Measurements from ENCODE around the gene ACTA2. TPM values are rescaled to one million over a fixed set of nuclear protein-coding genes. Genes with fewer than 3 reads are reported as not detected.

Gene ACTA2
- total RNA-seq, 2 experiments from 2014 or later, result 28.2 to 34.5 TPM

DNA sequence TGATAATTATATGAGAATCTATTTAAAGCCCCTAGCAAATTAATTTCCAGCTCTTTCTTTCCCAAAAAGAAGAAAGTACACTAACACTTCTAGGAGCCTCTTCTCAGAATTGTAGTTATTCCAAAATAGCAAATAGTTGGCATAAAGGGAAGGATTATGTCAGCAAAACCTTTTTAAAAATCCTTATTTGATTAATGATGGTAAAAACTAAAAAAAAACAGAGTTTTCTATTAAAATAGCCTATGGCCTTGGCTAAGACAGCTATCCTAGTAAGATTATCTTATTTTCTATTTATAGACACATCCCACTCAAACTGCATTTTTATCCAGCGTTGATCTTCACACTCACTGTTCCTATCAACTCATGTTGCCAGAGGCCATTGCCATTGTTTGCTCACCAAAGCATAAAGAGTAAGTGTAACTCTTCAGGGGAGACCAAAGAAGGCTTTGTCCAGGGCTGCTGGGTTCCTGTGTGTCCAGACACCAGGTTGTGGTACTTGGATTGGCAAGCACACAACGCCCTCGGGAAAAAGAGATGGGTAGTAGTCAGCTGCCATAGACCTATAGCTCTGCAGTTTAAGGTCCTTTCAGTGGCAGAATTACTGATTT lies 31.5 kb downstream of the ACTA2 start:
- Mint-ChIP-seq H3K9me3 (ENCODE audit: low read depth) (no peaks in the 10 kb centered on the region), H3K27me3 (no peaks in the 10 kb centered on the region), H3K4me3 (no peak overlapping the region), H3K27ac (no peak overlapping the region), H3K4me1 (peaks cover 3% of the 10 kb centered on the region), H3K36me3 (peaks cover 70% of the 10 kb centered on the region)
- CTCF ChIA-PET, result interaction anchor here (2.4 to 2.9 kb wide), 2 partner anchors 13 to 85 kb away, joined by 9 to 13 read pairs; no protein-coding TSS in a partner anchor
- DNase-seq, result no peak
- no peak for ATAC-seq

DNA sequence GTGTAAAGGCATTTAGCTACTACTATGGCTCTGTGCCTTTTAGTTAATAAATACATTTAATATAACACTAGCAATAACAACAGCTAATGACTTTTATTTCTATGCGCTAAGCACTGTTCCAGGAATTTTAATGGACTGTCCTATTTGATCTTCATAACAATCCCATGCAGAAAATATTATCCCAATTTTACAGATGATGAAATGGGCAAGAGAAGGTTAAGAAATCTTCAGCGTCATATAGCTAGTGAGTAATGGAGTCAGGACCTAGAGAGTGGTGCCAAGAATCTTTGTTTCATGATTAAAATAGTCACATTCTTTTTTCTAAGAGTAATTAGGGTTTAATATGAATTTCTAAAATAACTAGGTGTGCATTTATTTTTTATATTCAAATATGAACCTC lies 32.4 kb downstream of the ACTA2 start:
- peaks cover 3% of the 10 kb centered on the region for H3K4me1 Mint-ChIP-seq
- H3K36me3 Mint-ChIP-seq, result peaks cover 75% of the 10 kb centered on the region
- DNase-seq, result no peak
- H3K4me3 Mint-ChIP-seq, result no peak overlapping the region
- no peak for ATAC-seq
- no peaks in the 10 kb centered on the region for H3K27me3 Mint-ChIP-seq
- CTCF ChIA-PET, result interaction anchor here (1.4 to 2.9 kb wide), 3 partner anchors 12 to 84 kb away, joined by 5 to 13 read pairs (median 9); no protein-coding TSS in a partner anchor
- H3K9me3 Mint-ChIP-seq (ENCODE audit: low read depth), result no peaks in the 10 kb centered on the region
- H3K27ac Mint-ChIP-seq, result no peak overlapping the region

DNA sequence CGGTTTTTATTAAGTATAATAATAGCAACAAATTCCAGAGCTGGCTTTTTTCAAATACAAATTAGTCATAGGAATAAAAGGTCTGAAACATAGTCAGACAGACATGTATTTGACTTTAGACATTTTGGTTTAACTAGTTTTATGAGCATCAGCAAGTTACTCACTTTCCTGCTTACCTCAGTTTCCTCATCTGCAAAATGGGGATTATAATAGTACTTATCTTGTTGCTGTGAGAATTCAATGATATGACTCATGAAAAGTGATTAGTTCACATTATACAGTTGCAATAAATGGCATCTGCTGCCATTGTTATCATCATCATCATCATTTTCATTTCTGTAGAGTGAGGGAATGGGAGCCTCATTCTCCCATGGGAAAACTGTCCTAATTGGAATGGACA lies 33.5 kb downstream of the ACTA2 start:
- H3K4me3 Mint-ChIP-seq, result no peak overlapping the region
- H3K36me3 Mint-ChIP-seq, result peaks cover 68% of the 10 kb centered on the region
- CTCF ChIA-PET, result interaction anchor here (2.9 kb wide), 1 partner anchor 15 kb away, joined by 13 read pairs; no protein-coding TSS in a partner anchor
- no peaks in the 10 kb centered on the region for H3K27me3 Mint-ChIP-seq
- H3K27ac Mint-ChIP-seq, result no peak overlapping the region
- ATAC-seq, result no peak
- H3K9me3 Mint-ChIP-seq (ENCODE audit: low read depth), result no peaks in the 10 kb centered on the region
- no peaks in the 10 kb centered on the region for H3K4me1 Mint-ChIP-seq
- no peak for DNase-seq

DNA sequence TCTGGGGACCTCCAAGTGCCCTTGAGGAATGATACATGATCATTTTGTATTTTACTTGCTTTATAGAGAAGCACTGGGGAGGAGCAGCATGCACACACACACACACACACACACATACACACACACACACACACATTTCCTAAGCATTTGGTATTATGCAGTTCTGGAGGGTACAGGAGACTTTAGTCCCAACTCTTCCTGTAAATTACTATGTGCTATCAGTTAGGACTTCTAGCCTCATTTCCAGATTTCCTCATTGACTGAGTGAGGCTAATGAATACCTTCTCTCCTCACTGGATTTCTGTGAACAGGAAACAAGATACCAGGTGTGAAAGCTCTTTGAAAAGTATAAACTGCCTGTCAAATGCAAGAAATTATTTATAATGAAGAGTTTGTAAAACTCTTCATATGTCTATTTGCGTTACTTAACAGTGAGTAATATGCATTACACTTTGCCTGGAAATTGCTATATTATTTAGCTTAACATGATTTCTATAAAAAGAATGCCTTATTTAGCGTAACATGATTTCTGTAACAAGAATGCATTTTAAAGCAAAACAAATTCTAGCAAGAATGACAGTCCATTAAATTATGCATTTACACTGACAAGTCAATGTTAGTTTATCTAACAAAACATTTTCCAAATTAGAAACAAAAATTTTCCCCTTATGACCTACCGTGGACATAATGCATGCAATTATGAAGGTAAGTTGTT lies 34.2 kb downstream of the ACTA2 start:
- no peaks in the 10 kb centered on the region for H3K4me1 Mint-ChIP-seq
- no peak overlapping the region for H3K4me3 Mint-ChIP-seq
- no peaks in the 10 kb centered on the region for H3K27me3 Mint-ChIP-seq
- ATAC-seq (no peak), DNase-seq (no peak)
- no peaks in the 10 kb centered on the region for H3K9me3 Mint-ChIP-seq (ENCODE audit: low read depth)
- CTCF ChIA-PET, result interaction anchor here (2.9 kb wide), 1 partner anchor 16 kb away, joined by 13 read pairs; no protein-coding TSS in a partner anchor
- H3K36me3 Mint-ChIP-seq, result peaks cover 66% of the 10 kb centered on the region
- H3K27ac Mint-ChIP-seq, result no peak overlapping the region

DNA sequence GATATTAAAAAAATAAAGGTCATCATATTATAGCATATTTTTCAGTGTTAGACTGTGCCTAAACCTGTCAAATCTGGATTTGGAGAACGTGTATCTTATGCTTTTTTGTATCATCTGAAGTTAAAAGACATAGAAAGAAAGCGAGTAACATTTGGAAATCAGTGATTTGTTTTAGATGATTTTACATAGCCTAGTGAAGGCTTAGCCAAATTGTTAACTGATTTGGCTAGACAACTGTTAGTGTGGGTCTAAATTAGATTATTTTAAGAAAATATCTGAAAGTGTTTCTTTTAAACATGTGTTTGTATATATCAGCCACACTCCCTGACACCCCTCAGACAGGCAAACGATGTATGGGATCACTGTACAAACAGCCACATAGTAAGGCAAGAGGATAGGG lies 35.6 kb downstream of the ACTA2 start:
- no peak overlapping the region for H3K4me3 Mint-ChIP-seq
- H3K36me3 Mint-ChIP-seq, result peaks cover 65% of the 10 kb centered on the region
- ATAC-seq (no peak), DNase-seq (no peak)
- no peaks in the 10 kb centered on the region for H3K27me3 Mint-ChIP-seq
- H3K9me3 Mint-ChIP-seq (ENCODE audit: low read depth), result no peaks in the 10 kb centered on the region
- no peak overlapping the region for H3K27ac Mint-ChIP-seq
- H3K4me1 Mint-ChIP-seq, result no peaks in the 10 kb centered on the region
- CTCF ChIA-PET, result interaction anchor here (1.4 kb wide), 1 partner anchor 16 kb away, joined by 3 read pairs; no protein-coding TSS in a partner anchor

DNA sequence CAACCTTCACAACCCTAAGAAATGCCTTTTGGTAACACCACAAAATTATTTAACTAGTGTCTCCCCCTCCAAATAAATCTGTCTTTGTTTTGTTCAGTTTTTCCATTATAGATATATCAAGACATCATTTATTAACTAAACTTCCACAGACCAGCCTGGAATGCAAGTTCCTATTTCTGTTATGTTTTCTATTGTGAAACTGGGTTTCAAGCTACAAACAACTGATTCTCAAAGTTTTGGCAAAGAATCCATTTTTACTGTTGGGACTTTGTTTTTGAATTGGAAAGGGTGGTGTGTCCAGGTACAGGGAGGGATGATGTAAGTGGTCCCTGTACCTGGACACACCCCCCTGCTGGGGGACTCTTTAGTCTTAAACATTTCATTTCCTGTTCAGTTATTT lies 36.3 kb downstream of the ACTA2 start:
- CTCF ChIA-PET, result interaction anchor here (1.4 kb wide), 1 partner anchor 16 kb away, joined by 3 read pairs; no protein-coding TSS in a partner anchor
- DNase-seq, result no peak

DNA sequence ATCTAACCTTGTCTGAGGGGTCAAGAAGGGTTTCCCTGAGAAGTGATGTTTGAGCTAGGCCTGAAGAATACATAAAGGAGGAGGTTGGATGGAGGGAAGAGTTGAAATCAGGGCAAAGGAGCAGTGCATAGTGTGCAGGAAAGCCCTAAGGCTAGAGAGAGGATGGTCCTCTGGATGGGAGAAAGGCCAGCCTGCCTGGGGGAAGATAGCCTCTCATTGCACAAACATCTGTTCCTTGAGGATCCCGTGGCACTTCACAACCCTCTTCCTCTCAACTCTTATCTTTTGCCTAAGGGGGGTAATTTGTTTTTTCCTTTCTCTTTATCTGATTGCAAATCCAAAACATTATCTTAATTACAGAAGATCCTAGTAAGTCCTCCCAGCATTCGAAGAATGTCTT lies 36.8 kb downstream of the ACTA2 start:
- CTCF ChIA-PET, result interaction anchor here (1.4 kb wide), 1 partner anchor 17 kb away, joined by 3 read pairs; no protein-coding TSS in a partner anchor
- Mint-ChIP-seq H3K36me3 (peaks cover 69% of the 10 kb centered on the region), H3K4me3 (no peak overlapping the region), H3K4me1 (no peaks in the 10 kb centered on the region), H3K27ac (no peak overlapping the region), H3K9me3 (ENCODE audit: low read depth) (no peaks in the 10 kb centered on the region), H3K27me3 (no peaks in the 10 kb centered on the region)
- no peak for ATAC-seq
- DNase-seq, result no peak

More for the DNA sequence above, 36.3 kb downstream of the ACTA2 start:
- no peak for ATAC-seq
- H3K36me3 Mint-ChIP-seq, result peaks cover 68% of the 10 kb centered on the region
- no peaks in the 10 kb centered on the region for H3K27me3 Mint-ChIP-seq
- no peak overlapping the region for H3K4me3 Mint-ChIP-seq
- H3K4me1 Mint-ChIP-seq, result no peaks in the 10 kb centered on the region
- no peaks in the 10 kb centered on the region for H3K9me3 Mint-ChIP-seq (ENCODE audit: low read depth)
- no peak overlapping the region for H3K27ac Mint-ChIP-seq

DNA sequence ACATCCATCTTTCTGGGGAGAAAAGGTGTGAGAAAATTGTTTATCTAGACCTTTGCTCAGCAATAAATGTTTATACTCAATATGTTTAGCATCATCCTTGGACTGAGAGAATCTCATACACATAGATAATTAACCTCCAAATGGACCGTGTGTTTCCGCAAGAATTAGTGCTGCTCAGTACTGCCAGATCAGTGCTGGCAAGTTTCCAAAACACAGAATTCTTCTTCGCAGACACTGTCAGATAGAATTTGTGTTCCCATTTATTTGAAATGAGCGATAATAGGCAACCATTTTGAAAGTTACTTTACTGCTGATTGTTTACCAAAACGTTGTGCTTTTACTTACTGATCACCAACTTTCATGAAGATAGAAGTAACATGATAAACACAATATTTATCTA lies 38.8 kb downstream of the ACTA2 start:
- Mint-ChIP-seq H3K9me3 (ENCODE audit: low read depth) (no peaks in the 10 kb centered on the region), H3K4me3 (no peak overlapping the region), H3K27ac (no peak overlapping the region), H3K4me1 (no peaks in the 10 kb centered on the region), H3K36me3 (peaks cover 65% of the 10 kb centered on the region), H3K27me3 (no peaks in the 10 kb centered on the region)
- ATAC-seq (no peak), DNase-seq (no peak)
- CTCF ChIA-PET, result no interaction called here

DNA sequence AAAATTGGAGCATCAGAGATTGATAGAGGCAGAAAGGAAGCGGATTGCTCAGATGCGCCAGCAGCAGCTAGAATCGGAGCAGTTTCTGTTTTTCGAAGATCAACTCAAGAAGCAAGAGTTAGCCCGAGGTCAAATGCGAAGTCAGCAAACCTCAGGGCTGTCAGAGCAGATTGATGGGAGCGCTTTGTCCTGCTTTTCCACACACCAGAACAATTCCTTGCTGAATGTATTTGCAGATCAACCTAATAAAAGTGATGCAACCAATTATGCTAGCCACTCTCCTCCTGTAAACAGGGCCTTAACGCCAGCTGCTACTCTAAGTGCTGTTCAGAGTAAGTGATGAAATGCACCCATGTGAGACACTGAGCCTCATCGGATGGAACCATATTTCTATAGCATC lies 39.4 kb downstream of the ACTA2 start:
- DNase-seq (no peak), ATAC-seq (no peak)
- Mint-ChIP-seq H3K36me3 (peaks cover 70% of the 10 kb centered on the region), H3K9me3 (ENCODE audit: low read depth) (no peaks in the 10 kb centered on the region), H3K4me3 (no peak overlapping the region), H3K27ac (no peak overlapping the region), H3K27me3 (no peaks in the 10 kb centered on the region), H3K4me1 (no peaks in the 10 kb centered on the region)
- CTCF ChIA-PET, result interaction anchor here (1.9 kb wide), 1 partner anchor 12 kb away, joined by 6 read pairs; no protein-coding TSS in a partner anchor

DNA sequence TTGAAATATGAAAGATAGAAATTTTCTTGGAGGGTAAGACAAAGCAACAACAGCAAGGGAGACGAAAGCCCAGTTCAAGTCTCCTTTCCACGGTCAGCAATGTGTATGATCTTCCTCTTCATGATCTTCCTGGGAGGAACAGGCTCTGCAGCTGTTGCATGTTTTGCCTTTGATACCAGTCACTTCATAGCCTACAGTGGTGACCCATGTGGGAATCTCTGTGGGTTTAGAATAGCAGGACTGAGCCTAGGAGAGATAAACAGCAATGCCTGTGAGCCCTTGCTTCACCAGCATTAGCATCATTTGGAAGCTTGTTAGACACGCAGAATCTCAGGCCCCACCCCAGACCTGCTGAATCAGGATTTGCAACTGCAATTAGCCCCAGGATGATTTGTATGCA lies 40.7 kb downstream of the ACTA2 start:
- DNase-seq (no peak), ATAC-seq (no peak)
- H3K4me1 Mint-ChIP-seq, result no peaks in the 10 kb centered on the region
- H3K27me3 Mint-ChIP-seq, result no peaks in the 10 kb centered on the region
- H3K9me3 Mint-ChIP-seq (ENCODE audit: low read depth), result no peaks in the 10 kb centered on the region
- H3K27ac Mint-ChIP-seq, result no peak overlapping the region
- H3K36me3 Mint-ChIP-seq, result peaks cover 65% of the 10 kb centered on the region
- CTCF ChIA-PET, result interaction anchor here (0.9 to 1.9 kb wide), 2 partner anchors 11 to 76 kb away, joined by 4 to 6 read pairs; no protein-coding TSS in a partner anchor
- no peak overlapping the region for H3K4me3 Mint-ChIP-seq

DNA sequence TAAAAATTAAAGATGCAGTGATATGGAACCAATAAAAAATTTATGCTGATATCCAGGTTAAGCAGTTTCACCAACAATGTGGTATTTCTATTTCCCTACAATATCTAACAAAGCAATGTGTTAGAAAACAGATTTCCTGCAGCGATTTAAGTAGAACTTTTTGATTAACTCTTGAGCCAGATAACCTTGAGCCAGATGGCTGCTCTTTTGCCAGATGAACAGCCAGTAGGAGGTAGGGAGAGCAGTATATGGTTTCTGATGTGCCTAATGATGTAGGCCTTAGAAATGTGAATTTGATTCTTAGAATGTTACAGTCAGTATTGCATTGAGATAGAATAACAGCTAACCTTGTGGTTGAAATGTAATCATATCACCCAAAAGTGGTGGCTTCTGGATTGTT lies 41.5 kb downstream of the ACTA2 start:
- H3K36me3 Mint-ChIP-seq, result peaks cover 63% of the 10 kb centered on the region
- no peak overlapping the region for H3K4me3 Mint-ChIP-seq
- DNase-seq (no peak), ATAC-seq (no peak)
- no peaks in the 10 kb centered on the region for H3K9me3 Mint-ChIP-seq (ENCODE audit: low read depth)
- H3K27ac Mint-ChIP-seq, result no peak overlapping the region
- H3K4me1 Mint-ChIP-seq, result no peaks in the 10 kb centered on the region
- CTCF ChIA-PET, result interaction anchor here (1.9 to 2.4 kb wide), 2 partner anchors 10 kb away, joined by 6 to 7 read pairs; no protein-coding TSS in a partner anchor
- no peaks in the 10 kb centered on the region for H3K27me3 Mint-ChIP-seq

DNA sequence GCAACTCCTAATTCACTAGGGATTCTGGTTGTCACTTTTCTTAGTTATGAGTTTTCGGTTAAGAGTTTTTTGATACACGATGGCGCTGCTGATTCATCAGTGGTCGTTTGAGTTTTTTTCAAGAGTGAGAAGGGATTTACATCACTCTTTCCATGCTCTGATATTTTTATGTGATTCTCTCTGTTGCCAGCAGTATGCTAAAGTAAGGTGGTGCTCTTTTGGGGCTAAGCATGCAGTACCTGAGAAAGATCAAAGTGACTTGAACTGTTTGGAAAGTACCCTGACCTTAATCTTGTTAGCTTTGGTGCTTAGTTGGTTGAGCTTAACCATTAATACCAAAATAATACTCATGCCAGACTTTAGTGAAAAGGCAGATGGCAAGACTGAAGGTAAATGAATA lies 44.4 kb downstream of the ACTA2 start:
- Mint-ChIP-seq H3K27ac (no peak overlapping the region), H3K36me3 (peaks cover 69% of the 10 kb centered on the region), H3K9me3 (ENCODE audit: low read depth) (no peaks in the 10 kb centered on the region), H3K4me1 (no peaks in the 10 kb centered on the region), H3K27me3 (no peaks in the 10 kb centered on the region), H3K4me3 (no peak overlapping the region)
- CTCF ChIA-PET, result interaction anchor here (1.2 to 1.9 kb wide), 3 partner anchors 25 to 71 kb away, joined by 3 to 4 read pairs (median 4); no protein-coding TSS in a partner anchor
- no peak for DNase-seq
- ATAC-seq, result no peak

DNA sequence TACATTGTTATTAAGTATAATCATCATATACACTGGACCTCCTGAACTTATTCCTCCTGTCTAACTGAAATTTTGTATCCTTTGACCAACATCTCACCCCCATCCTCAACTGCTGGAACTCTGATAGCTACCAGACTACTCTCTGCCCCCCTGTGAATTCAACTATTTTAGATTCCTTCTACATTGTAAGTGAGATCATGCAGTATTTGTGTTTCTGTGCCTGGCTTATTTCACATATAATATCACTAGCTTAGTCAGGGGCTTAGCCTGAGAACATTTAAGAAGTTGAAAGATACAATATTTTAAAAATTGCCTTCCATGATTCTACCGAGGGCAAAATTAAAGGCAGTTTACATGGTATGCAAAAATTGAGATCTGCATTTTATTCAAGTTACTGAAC lies 45.7 kb downstream of the ACTA2 start:
- H3K27me3 Mint-ChIP-seq, result no peaks in the 10 kb centered on the region
- H3K4me1 Mint-ChIP-seq, result peaks cover 4% of the 10 kb centered on the region
- no peak overlapping the region for H3K27ac Mint-ChIP-seq
- no peak overlapping the region for H3K4me3 Mint-ChIP-seq
- peaks cover 69% of the 10 kb centered on the region for H3K36me3 Mint-ChIP-seq
- ATAC-seq (no peak), DNase-seq (no peak)
- H3K9me3 Mint-ChIP-seq (ENCODE audit: low read depth), result no peaks in the 10 kb centered on the region
- CTCF ChIA-PET, result interaction anchor here (1.1 to 1.9 kb wide), 3 partner anchors 17 to 71 kb away, joined by 3 to 16 read pairs (median 3); no protein-coding TSS in a partner anchor

Measured in activated CD8-positive, alpha-beta memory T cell treated with anti-CD3 and anti-CD28 coated beads, Interleukin-2, amount 10 ng/mL, durations not matched to agents 7 days and 5 days (primary cell).